Stromal cell of bone marrow (primary cell): ENCODE results near the gene KANSL2.
"Not testable (repeated sequence)": the region's sequence is repeated elsewhere in the genome, so short reads cannot be mapped to it uniquely, and the experiment has no call there.

ENCODE experiments used
- DNase-seq: peaks from one replicate; pipeline ENCODE4 v3.0.0-alpha.2; 2012; ENCODE audit warnings: low read depth

Gene KANSL2

GRCh38 chr12:48681710-48682532 lies at the start of gene KANSL2:
KANSL2 (minus strand) TSS chr12:48682238; CDS start chr12:48681632, 606 bp downstream.
- peak; percentile 99 for DNase-seq

GRCh38 chr12:48728807-48729206 lies 46.8 kb upstream of the KANSL2 start:
- no peak for DNase-seq

- not testable (repeated sequence) for DNase-seq
Measured at GRCh38 chr12:48720737-48721136, 38.7 kb upstream of the KANSL2 start.

GRCh38 chr12:48720171-48720570 lies 38.1 kb upstream of the KANSL2 start:
- DNase-seq: not testable (repeated sequence)

GRCh38 chr12:48719002-48719401 lies 37.0 kb upstream of the KANSL2 start:
- DNase-seq: not testable (repeated sequence)

- no peak for DNase-seq
Measured at GRCh38 chr12:48717252-48717695, 35.2 kb upstream of the KANSL2 start.

- peak; percentile 100 for DNase-seq
Measured at GRCh38 chr12:48716493-48717251, 34.6 kb upstream of the KANSL2 start, which contains the start of gene CCNT1. CCNT1 (minus strand) TSS chr12:48716707; CDS start chr12:48716675, 32 bp downstream.

- DNase-seq: no peak
Measured at GRCh38 chr12:48716168-48716492, 34.1 kb upstream of the KANSL2 start.

GRCh38 chr12:48712209-48712608 lies 30.2 kb upstream of the KANSL2 start:
- no peak for DNase-seq

GRCh38 chr12:48698822-48699221 lies 16.8 kb upstream of the KANSL2 start:
- DNase-seq: not testable (repeated sequence)

GRCh38 chr12:48696626-48697025 lies 14.6 kb upstream of the KANSL2 start:
- no peak for DNase-seq

GRCh38 chr12:48695859-48696258 lies 13.8 kb upstream of the KANSL2 start:
- no peak for DNase-seq

- DNase-seq: no peak
Measured at GRCh38 chr12:48694038-48694437, 12.0 kb upstream of the KANSL2 start.

GRCh38 chr12:48693572-48693971 lies 11.5 kb upstream of the KANSL2 start:
- DNase-seq: no peak

GRCh38 chr12:48691826-48692487 lies 9.9 kb upstream of the KANSL2 start:
- DNase-seq: no peak

- no peak for DNase-seq
Measured at GRCh38 chr12:48690990-48691389, 9.0 kb upstream of the KANSL2 start.

GRCh38 chr12:48690436-48690835 lies 8.4 kb upstream of the KANSL2 start:
- no peak for DNase-seq

- DNase-seq: no peak
Measured at GRCh38 chr12:48688836-48689235, 6.8 kb upstream of the KANSL2 start.

- DNase-seq: no peak
Measured at GRCh38 chr12:48687592-48687991, 5.6 kb upstream of the KANSL2 start.

GRCh38 chr12:48686615-48687334 lies 4.7 kb upstream of the KANSL2 start:
- DNase-seq: no peak

GRCh38 chr12:48686037-48686595 lies 4.1 kb upstream of the KANSL2 start:
- DNase-seq: no peak

GRCh38 chr12:48683534-48683933 lies 1.5 kb upstream of the KANSL2 start:
- no peak for DNase-seq
